Lower lobe of right lung (tissue), 2 donors: Measurements from ENCODE around the gene SLC17A9. TPM values are rescaled to one million over a fixed set of nuclear protein-coding genes. Genes with fewer than 3 reads are reported as not detected.

ENCODE experiments used
- ATAC-seq, 2 donors: fragments of 200-7000 bp; cut with Tn5 transposase; one replicate each; pipeline ENCODE4 v1.9.1; 2020 to 2022; ENCODE audit warnings: mild to moderate bottlenecking in 2 of 2, moderate library complexity in 2 of 2
- DNase-seq: peaks from one replicate; pipeline ENCODE4 v3.0.0-alpha.2; 2020
- H3K27ac ChIP-seq: fragments of 200-600 bp; one replicate; pipeline ENCODE4 v1.8.0; 2022
- H3K27me3 ChIP-seq: fragments of 200-600 bp; one replicate; pipeline ENCODE4 v1.8.0; 2022; ENCODE audit warnings: low read depth
- H3K36me3 ChIP-seq: fragments of 200-600 bp; one replicate; pipeline ENCODE4 v1.8.0; 2022; ENCODE audit warnings: mild to moderate bottlenecking
- H3K4me1 ChIP-seq: fragments of 200-600 bp; one replicate; pipeline ENCODE4 v1.8.0; 2022
- H3K4me3 ChIP-seq: fragments of 200-600 bp; one replicate; pipeline ENCODE4 v1.8.0; 2022; ENCODE audit warnings: mild to moderate bottlenecking
- H3K9me3 ChIP-seq: fragments of 200-600 bp; one replicate; pipeline ENCODE4 v1.8.0; 2022
- intact Hi-C: fragments of 100-400 bp; cut with DNase I; formaldehyde crosslinking; loops from one replicate; pipeline ENCODE4 v1.11.0; 2022
- total RNA-seq: library from RNA; stranded (reverse); fragmentation: NEBNext Ultra II Directional; extraction: Animal tissue kit (Norgen Biotek cat#: 25700); gene quantifications from one replicate; pipeline ENCODE4 v1.2.1, GENCODE V29; 2021
- TF ChIP-seq, protein P1 (sequence below): fragments of 200-600 bp; IDR thresholded peaks from one replicate; pipeline ENCODE4 v1.8.0; 2022; ENCODE audit warnings: antibody characterized with exemption, mild to moderate bottlenecking
- donor health status: DM: no; HTN: yes; CAD: no; lungs with severe emphysema.

The SLC17A9 gene
- total RNA-seq, 1 donor from 2014 or later = 10.4 TPM

DNA sequence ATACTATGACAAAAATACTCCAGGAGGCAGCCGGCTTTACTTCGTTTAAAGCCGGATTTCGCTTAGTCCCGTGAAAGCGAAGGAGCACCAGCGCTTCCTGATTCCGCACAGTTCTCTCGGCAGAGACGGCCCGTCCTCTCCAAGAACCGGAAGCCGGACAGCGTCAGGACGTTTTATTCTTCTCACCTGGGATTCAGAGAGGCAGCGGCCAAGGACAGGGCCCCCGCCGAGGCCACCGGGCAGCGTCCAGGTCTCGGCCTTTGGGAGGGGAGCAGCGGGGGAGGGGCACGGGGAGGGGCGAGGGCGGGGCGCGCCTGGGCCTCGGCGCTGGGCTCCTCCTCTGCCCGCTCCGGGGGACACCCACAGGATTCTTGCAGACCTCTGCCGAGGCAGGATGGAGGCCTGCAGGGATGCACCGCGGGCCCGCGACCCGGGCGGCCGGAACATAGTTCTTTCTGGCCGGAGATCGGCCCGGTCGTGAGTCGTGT is 23.4 kb upstream of the SLC17A9 start:
- intact Hi-C loops = no loop called here
- peak overlapping the region; percentile 67 for H3K4me3 ChIP-seq
- ATAC-seq (peak; percentile 72 to 73), DNase-seq (peak; percentile 82)
- H3K27me3 ChIP-seq = no peaks in the 10 kb centered on the region
- peaks cover 15% of the 10 kb centered on the region for H3K36me3 ChIP-seq
- no peaks in the 10 kb centered on the region for H3K9me3 ChIP-seq
- peaks cover 54% of the 10 kb centered on the region for H3K4me1 ChIP-seq
- H3K27ac ChIP-seq = peak overlapping the region; percentile 86
- TF ChIP-seq, protein P1, sequence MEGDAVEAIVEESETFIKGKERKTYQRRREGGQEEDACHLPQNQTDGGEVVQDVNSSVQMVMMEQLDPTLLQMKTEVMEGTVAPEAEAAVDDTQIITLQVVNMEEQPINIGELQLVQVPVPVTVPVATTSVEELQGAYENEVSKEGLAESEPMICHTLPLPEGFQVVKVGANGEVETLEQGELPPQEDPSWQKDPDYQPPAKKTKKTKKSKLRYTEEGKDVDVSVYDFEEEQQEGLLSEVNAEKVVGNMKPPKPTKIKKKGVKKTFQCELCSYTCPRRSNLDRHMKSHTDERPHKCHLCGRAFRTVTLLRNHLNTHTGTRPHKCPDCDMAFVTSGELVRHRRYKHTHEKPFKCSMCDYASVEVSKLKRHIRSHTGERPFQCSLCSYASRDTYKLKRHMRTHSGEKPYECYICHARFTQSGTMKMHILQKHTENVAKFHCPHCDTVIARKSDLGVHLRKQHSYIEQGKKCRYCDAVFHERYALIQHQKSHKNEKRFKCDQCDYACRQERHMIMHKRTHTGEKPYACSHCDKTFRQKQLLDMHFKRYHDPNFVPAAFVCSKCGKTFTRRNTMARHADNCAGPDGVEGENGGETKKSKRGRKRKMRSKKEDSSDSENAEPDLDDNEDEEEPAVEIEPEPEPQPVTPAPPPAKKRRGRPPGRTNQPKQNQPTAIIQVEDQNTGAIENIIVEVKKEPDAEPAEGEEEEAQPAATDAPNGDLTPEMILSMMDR = no peak

DNA sequence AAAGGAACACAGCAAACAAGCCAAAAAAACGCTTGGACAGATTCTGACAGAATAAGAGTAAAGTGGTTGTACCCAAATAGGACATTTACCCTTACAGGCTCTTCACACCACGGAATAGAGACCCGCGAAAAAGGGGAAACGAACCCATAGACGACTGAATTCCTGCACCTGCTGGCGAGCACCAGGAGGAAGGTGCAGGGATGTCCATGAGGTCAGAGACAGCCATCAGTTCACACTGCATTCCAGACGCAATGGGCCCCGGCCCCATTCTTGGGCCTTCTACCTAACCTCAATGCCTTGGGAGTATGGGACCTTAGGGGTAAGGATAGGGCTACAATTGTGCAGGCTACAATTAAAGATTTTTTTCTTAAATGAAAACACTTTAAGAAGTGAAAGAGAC is 21.0 kb upstream of the SLC17A9 start:
- TF ChIP-seq, protein P1 = no peak
- ATAC-seq = no peak
- Histone ChIP-seq H3K4me3 (no peak overlapping the region), H3K9me3 (no peaks in the 10 kb centered on the region), H3K27me3 (no peaks in the 10 kb centered on the region), H3K36me3 (peaks cover 29% of the 10 kb centered on the region), H3K27ac (no peak overlapping the region), H3K4me1 (peaks cover 63% of the 10 kb centered on the region)
- DNase-seq = peak; percentile 9
- intact Hi-C loops = no loop called here

DNA sequence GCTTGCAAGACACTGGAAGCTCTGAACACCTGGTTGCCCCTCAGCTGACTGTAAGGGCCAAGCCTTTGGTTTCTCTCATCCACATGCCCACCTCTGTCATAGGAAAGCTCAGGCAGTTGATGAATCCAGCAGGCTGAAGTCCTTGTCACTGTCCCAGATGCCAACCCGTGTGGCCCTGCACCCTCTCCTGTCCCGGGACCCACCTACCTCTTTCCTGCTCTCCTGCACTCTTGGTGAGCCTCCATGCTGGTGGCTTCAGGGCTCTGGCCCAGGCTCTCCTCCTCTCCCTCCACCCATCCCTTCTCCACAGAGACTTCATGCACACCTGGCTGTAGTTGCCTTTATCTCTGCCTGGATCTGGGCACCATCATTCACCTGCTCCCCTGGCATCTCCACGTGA is 18.5 kb upstream of the SLC17A9 start:
- ATAC-seq (no peak), DNase-seq (peak; percentile 15)
- H3K9me3 ChIP-seq = no peaks in the 10 kb centered on the region
- H3K27me3 ChIP-seq = no peaks in the 10 kb centered on the region
- peaks cover 29% of the 10 kb centered on the region for H3K36me3 ChIP-seq
- no peak overlapping the region for H3K4me3 ChIP-seq
- intact Hi-C loops = no loop called here
- TF ChIP-seq, protein P1 = no peak
- peaks cover 52% of the 10 kb centered on the region for H3K4me1 ChIP-seq
- H3K27ac ChIP-seq = no peak overlapping the region

DNA sequence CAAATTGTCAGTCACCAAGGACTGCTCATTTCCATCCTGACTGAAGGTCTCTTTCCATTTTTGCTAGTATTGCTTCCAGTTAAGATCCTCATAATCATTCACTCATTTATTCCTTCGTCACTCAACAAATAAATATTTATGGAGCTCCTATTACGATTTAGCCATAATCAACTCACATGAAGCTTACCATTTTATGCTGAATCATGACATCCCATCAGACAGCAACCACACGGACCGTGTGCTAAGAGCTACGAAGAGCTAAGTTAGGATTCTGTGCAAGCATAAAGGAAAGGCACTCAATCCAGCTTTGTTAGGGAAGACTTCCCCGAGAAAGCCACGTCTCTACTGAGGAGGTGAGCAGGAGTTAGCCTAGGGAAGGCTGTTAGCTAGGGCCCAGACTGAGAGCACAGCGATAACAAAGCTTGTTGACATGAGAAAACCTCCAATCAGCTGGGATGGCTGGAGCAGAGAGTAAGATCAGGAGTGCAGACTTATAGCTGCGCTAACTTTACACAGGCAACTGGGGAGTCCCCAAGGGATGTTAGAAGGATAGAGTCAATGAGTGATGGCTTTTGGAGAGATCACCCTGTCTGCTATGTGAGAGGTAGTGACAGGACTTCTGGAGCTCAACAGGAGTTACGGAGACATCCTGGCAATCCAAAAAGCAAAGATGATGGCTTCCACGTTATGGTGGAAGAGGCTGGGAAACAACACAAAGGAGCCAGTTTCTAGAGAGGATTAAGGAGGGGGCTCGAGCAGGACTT is 17.1 kb upstream of the SLC17A9 start:
- H3K36me3 ChIP-seq = peaks cover 29% of the 10 kb centered on the region
- TF ChIP-seq, protein P1 = no peak
- H3K9me3 ChIP-seq = no peaks in the 10 kb centered on the region
- ATAC-seq (no peak), DNase-seq (no peak)
- peaks cover 51% of the 10 kb centered on the region for H3K4me1 ChIP-seq
- no peak overlapping the region for H3K4me3 ChIP-seq
- no peak overlapping the region for H3K27ac ChIP-seq
- H3K27me3 ChIP-seq = no peaks in the 10 kb centered on the region
- intact Hi-C loops = no loop called here

DNA sequence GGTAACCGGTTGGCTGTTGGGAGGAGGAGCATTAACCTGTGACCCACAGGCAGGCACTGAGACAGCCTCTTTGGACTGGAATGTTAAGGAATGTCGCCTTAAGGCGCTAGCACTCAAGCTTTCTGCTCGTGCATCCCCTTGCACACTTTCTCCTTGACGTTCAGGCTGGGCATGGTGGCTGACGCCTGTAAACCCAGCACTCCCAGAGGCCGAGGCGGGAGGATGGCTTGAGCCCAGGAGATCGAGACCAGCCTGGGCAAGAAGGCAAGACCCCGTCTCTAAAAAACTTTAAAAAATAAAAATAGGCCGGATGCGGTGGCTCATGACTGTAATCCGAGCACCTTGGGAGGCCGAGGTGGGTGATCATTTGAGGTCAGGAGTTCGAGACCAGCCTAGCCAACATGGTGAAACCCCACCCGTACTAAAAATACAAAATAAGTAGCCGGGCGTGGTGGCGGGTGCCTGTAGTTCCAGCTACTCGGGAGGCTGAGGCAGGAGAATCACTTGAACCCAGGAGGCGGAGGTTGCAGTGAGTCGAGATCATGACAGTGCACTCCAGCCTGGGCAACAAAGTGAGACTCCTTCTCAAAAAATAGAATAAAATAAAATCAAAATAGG is 16.4 kb upstream of the SLC17A9 start:
- no peaks in the 10 kb centered on the region for H3K9me3 ChIP-seq
- peak overlapping the region; percentile 99 for H3K4me3 ChIP-seq
- H3K36me3 ChIP-seq = peaks cover 30% of the 10 kb centered on the region
- peaks cover 58% of the 10 kb centered on the region for H3K4me1 ChIP-seq
- intact Hi-C loops = no loop called here
- no peak for DNase-seq
- no peak overlapping the region for H3K27ac ChIP-seq
- no peak for ATAC-seq
- no peaks in the 10 kb centered on the region for H3K27me3 ChIP-seq
- TF ChIP-seq, protein P1 = no peak
